SK-N-SH (cell line): Measurements from ENCODE around the gene EYA3. TPM values are rescaled to one million over a fixed set of nuclear protein-coding genes. Genes with fewer than 3 reads are reported as not detected.
A peak's percentile ranks its signal among the peaks of the same experiment; 100 is the strongest.

Experiments
- CTCF ChIA-PET: fragments of 300-600, 350-600 bp; formaldehyde crosslinking; extraction: SDS; loops from one replicate; lab custom pipeline; 2021; lab: Yijun Ruan, JAX
- POLR2A ChIA-PET: fragments of 350-600 bp; sonication (Branson Sonifier 250); formaldehyde crosslinking; extraction: SDS; loops from one replicate; lab custom pipeline; 2020; ENCODE audit warnings: antibody characterized with exemption, inconsistent platforms; lab: Yijun Ruan, JAX
- DNase-seq: peaks from one replicate; pipeline ENCODE4 v3.0.0; 2012
- H2AFZ ChIP-seq: fragments of 200-600 bp; sonication (generic); 2 replicates; pipeline ENCODE4 v1.8.1; 2016; ENCODE audit warnings: antibody characterized with exemption, mild to moderate bottlenecking, low read depth
- H3F3A ChIP-seq: fragments of 200-600 bp; sonication (generic); replicated peaks from 2 replicates; pipeline ENCODE3; 2016; ENCODE audit warnings: antibody characterized with exemption, mild to moderate bottlenecking; ENCODE audit not compliant: insufficient read depth
- H3K27ac ChIP-seq, 2 experiments: fragments of 200-500 bp in 1 of 2; fragments of 200-600 bp in 1 of 2; sonication (Bioruptor generic) in 1 of 2; sonication (generic), shearing (Covaris generic) in 1 of 2; 2 replicates each; pipeline versions ENCODE4 v1.5.1 to v1.6.1; 2014 to 2016; ENCODE audit warnings: low read depth in 2 of 2, inconsistent platforms in 1 of 2, low read length in 1 of 2, mild to moderate bottlenecking in 1 of 2, mixed read lengths in 1 of 2
- H3K27me3 ChIP-seq: fragments of 200-600 bp; sonication (generic), shearing (Covaris generic); 2 replicates; pipeline ENCODE4 v1.6.1; 2016; ENCODE audit warnings: mixed run types; ENCODE audit not compliant: insufficient read depth
- H3K36me3 ChIP-seq, 2 experiments: fragments of 200-500 bp in 1 of 2; fragments of 200-600 bp in 1 of 2; sonication (Bioruptor generic) in 1 of 2; sonication (generic) in 1 of 2; replicated peaks in 1 of 2; 2 replicates each; pipeline versions ENCODE3 to v1.5.1; 2014 to 2016; ENCODE audit warnings: low read length in 1 of 2, mild to moderate bottlenecking in 1 of 2; ENCODE audit not compliant: insufficient read depth in 2 of 2, control insufficient read depth in 1 of 2
- H3K4me1 ChIP-seq, 2 experiments: fragments of 200-500 bp in 1 of 2; fragments of 200-600 bp in 1 of 2; sonication (Bioruptor generic) in 1 of 2; sonication (generic), shearing (Covaris generic) in 1 of 2; 2 replicates each; pipeline versions ENCODE4 v1.5.1 to v1.6.1; 2014 to 2016; ENCODE audit warnings: low read depth in 1 of 2, low read length in 1 of 2, mixed run types in 1 of 2; ENCODE audit not compliant: insufficient read depth in 2 of 2, control insufficient read depth in 1 of 2
- H3K4me2 ChIP-seq: fragments of 200-600 bp; sonication (generic), shearing (Covaris generic); 2 replicates; pipeline ENCODE4 v1.6.1; 2017; ENCODE audit warnings: mixed run types
- H3K4me3 ChIP-seq, 2 experiments: fragments of 200-500 bp in 1 of 2; fragments of 200-600 bp in 1 of 2; sonication (Bioruptor generic) in 1 of 2; sonication (generic), shearing (Covaris generic) in 1 of 2; 2 replicates each; pipeline versions ENCODE4 v1.5.1 to v1.8.1; 2014 to 2016; ENCODE audit warnings: low read depth in 2 of 2, inconsistent platforms in 1 of 2, low read length in 1 of 2, mild to moderate bottlenecking in 1 of 2, mixed read lengths in 1 of 2, moderate library complexity in 1 of 2
- H3K79me2 ChIP-seq: fragments of 200-600 bp; sonication (generic); 2 replicates; pipeline ENCODE4 v1.8.1; 2017; ENCODE audit warnings: mild to moderate bottlenecking; ENCODE audit not compliant: insufficient read depth
- H3K9ac ChIP-seq: fragments of 200-600 bp; sonication (generic); 2 replicates; pipeline ENCODE4 v1.6.1; 2017; ENCODE audit warnings: mixed run types
- H3K9me2 ChIP-seq: fragments of 200-600 bp; sonication (generic); 2 replicates; pipeline ENCODE4 v1.6.1; 2017; ENCODE audit warnings: mixed run types
- H3K9me3 ChIP-seq: fragments of 200-600 bp; sonication (generic); 2 replicates; pipeline ENCODE4 v1.6.1; 2017; ENCODE audit warnings: mixed run types, mild to moderate bottlenecking, moderate library complexity
- H4K20me1 ChIP-seq: fragments of 200-600 bp; sonication (generic); 2 replicates; pipeline ENCODE4 v1.6.1; 2017; ENCODE audit warnings: mild to moderate bottlenecking, mixed run types; ENCODE audit not compliant: insufficient read depth
- CTCF ChIP-seq: fragments of 200-600 bp; sonication (generic); IDR thresholded peaks from 2 replicates; pipeline ENCODE4 v1.6.1; 2017; ENCODE audit warnings: antibody characterized with exemption, mild to moderate bottlenecking, moderate library complexity
- EZH2phosphoT487 ChIP-seq: fragments of 200-600 bp; sonication (generic); IDR thresholded peaks from 2 replicates; pipeline ENCODE4 v1.6.1; 2017; ENCODE audit warnings: low read depth, mixed run types, mild to moderate bottlenecking, antibody characterized with exemption, moderate library complexity, borderline replicate concordance
- GABPA ChIP-seq: IDR thresholded peaks from 2 replicates; pipeline ENCODE4 v1.4.0; 2012; ENCODE audit warnings: low read depth, mild to moderate bottlenecking
- NFIC ChIP-seq: IDR thresholded peaks from 2 replicates; pipeline ENCODE4 v1.4.0; 2012; ENCODE audit warnings: borderline replicate concordance
- NRF1 ChIP-seq: IDR thresholded peaks from 2 replicates; pipeline ENCODE4 v1.6.1; 2012; ENCODE audit warnings: low read depth, mild to moderate bottlenecking, low read length
- PBX3 ChIP-seq: IDR thresholded peaks from 2 replicates; pipeline ENCODE4; 2012
- RCOR1 ChIP-seq: fragments of 150-350 bp; IDR thresholded peaks from 2 replicates; pipeline ENCODE4 v1.6.1; 2017; ENCODE audit warnings: antibody characterized with exemption, low read length
- REST ChIP-seq: IDR thresholded peaks from 2 replicates; pipeline ENCODE4 v1.6.1; 2012; ENCODE audit warnings: mild to moderate bottlenecking, low read depth, low read length, moderate library complexity
- TEAD4 ChIP-seq: IDR thresholded peaks from 2 replicates; pipeline ENCODE4 v1.4.0; 2012; ENCODE audit warnings: mild to moderate bottlenecking, borderline replicate concordance; ENCODE audit not compliant: insufficient read depth
- USF1 ChIP-seq: IDR thresholded peaks from 2 replicates; pipeline ENCODE4 v1.4.0; 2012; ENCODE audit warnings: low read depth, borderline replicate concordance
- WGBS: methylation state at CpG from one replicate; pipeline ENCODE4 v1.1.6; 2017; ENCODE audit warnings: low lambda C conversion rate; 5-methylcytosine and 5-hydroxymethylcytosine counted together
- polyA plus RNA-seq, 3 experiments: library from polyadenylated mRNA; depleted of rRNA; stranded (reverse); fragments of >200 nt; gene quantifications; 2 replicates each; pipeline ENCODE4 v1.2.3, GENCODE V29; 2012

Gene EYA3
- polyA plus RNA-seq, 1 of the 3 experiments (the other 2 are of a cell fraction), result 6.5 TPM

GRCh38 chr1:27980216-27980845, 108.1 kb downstream of the EYA3 start:
- ChIA-PET CTCF (interaction anchor here (1.0 to 4.1 kb wide), 14 partner anchors 8 to 220 kb away, joined by 3 to 40 read pairs (median 4); no protein-coding TSS in a partner anchor), POLR2A (no interaction called here)
- H3K27ac ChIP-seq, result peak overlapping the region in 1 of 2 experiments; percentile 6; a peak in 1 of 4 replicates

GRCh38 chr1:27979859-27980201, 108.6 kb downstream of the EYA3 start:
- Histone ChIP-seq H3K36me3 (peaks cover 10 to 18% of the 10 kb centered on the region in 2 experiments), H3K9ac (no peak overlapping the region), H3K4me3 (no peak overlapping the region), H3K9me3 (no peaks in the 10 kb centered on the region), H3F3A (peaks cover 11% of the 10 kb centered on the region), H3K4me1 (no peaks in the 10 kb centered on the region; a peak in 1 of 4 replicates), H3K27me3 (no peaks in the 10 kb centered on the region), H3K4me2 (no peak overlapping the region), H3K9me2 (no peaks in the 10 kb centered on the region), H3K27ac (peak overlapping the region in 1 of 2 experiments; percentile 6; a peak in 1 of 4 replicates), H2AFZ (no peak overlapping the region), H3K79me2 (no peaks in the 10 kb centered on the region), H4K20me1 (no peaks in the 10 kb centered on the region)
- POLR2A ChIA-PET, result no interaction called here
- TF ChIP-seq PBX3 (no peak), CTCF (0 out of 2 replicates have a peak, but pooled peaks have one; percentile 5)
- 24% methylated on average over 2 of the region's 2 CpGs for WGBS
- DNase-seq, result no peak
- CTCF ChIA-PET, result interaction anchor here (0.7 to 4.1 kb wide), 14 partner anchors 9 to 1061 kb away, joined by 3 to 40 read pairs (median 4); no protein-coding TSS in a partner anchor

More at GRCh38 chr1:27980216-27980845, 108.1 kb downstream of the EYA3 start:
- Histone ChIP-seq H4K20me1 (no peaks in the 10 kb centered on the region), H3K27me3 (no peaks in the 10 kb centered on the region), H3K9me3 (no peaks in the 10 kb centered on the region), H3K79me2 (no peaks in the 10 kb centered on the region), H3K36me3 (peaks cover 10 to 18% of the 10 kb centered on the region in 2 experiments), H3F3A (peaks cover 11% of the 10 kb centered on the region), H3K4me2 (no peak overlapping the region; the same call in 1 of the 2 replicates), H3K9ac (no peak overlapping the region), H2AFZ (no peak overlapping the region), H3K4me3 (no peak overlapping the region), H3K9me2 (no peaks in the 10 kb centered on the region), H3K4me1 (no peaks in the 10 kb centered on the region; a peak in 1 of 4 replicates)
- DNase-seq, result no peak
- 100% methylated on average over 1 of the region's 1 CpG for WGBS
- TF ChIP-seq RCOR1 (no peak), NFIC (no peak), EZH2phosphoT487 (no peak), GABPA (no peak), TEAD4 (no peak), REST (no peak), NRF1 (no peak), USF1 (no peak)
